HepG2 (cell line): ENCODE measurements around the gene RAP1GAP2. TPM values are rescaled to one million over a fixed set of nuclear protein-coding genes. Genes with fewer than 3 reads are reported as not detected.

ENCODE experiments used
- GABPA ChIP-seq, 2 experiments: IDR thresholded peaks; 2 replicates each; pipeline ENCODE4 v1.6.1; 2011 to 2016; ENCODE audit warnings: low read depth in 2 of 2, low read length in 1 of 2, missing biosample characterization in 1 of 2, missing genetic modification characterization in 1 of 2
- POLR2A ChIP-seq, 2 experiments: IDR thresholded peaks; 2 replicates each; pipeline ENCODE4 v1.6.1; 2011; ENCODE audit warnings: low read depth in 2 of 2, low read length in 2 of 2, mild to moderate bottlenecking in 1 of 2, moderate library complexity in 1 of 2; ENCODE audit not compliant: insufficient read depth in 1 of 2
- SIX1 ChIP-seq: sonication (generic); formaldehyde crosslinking; IDR thresholded peaks from 2 replicates; pipeline ENCODE4 v1.4.0; 2020; ENCODE audit warnings: missing genetic modification reagents, borderline replicate concordance
- SPEN ChIP-seq: sonication (generic); formaldehyde crosslinking; IDR thresholded peaks from 2 replicates; pipeline ENCODE4 v1.5.1; 2020; ENCODE audit warnings: low read depth, mild to moderate bottlenecking, missing genetic modification reagents
- polyA plus RNA-seq, 8 experiments: library from polyadenylated mRNA; depleted of rRNA in 3 of 8; stranded (reverse) in 7 of 8; unstranded in 1 of 8; fragments of >200 nt; fragmentation: Illumina TruSeq in 4 of 8; extraction: Trizol in 4 of 8; gene quantifications; 2 replicates each; pipeline versions ENCODE4 v1.2.1 to v1.2.3, GENCODE V29; 2011 to 2016; ENCODE audit warnings: low read depth in 4 of 8, missing spikeins in 1 of 8, mixed read lengths in 1 of 8; ENCODE audit not compliant: insufficient read depth in 1 of 8
- total RNA-seq, 5 experiments: library from RNA; depleted of rRNA; stranded (reverse); fragments of >200 nt; fragmentation: Illumina TruSeq; extraction: Trizol; gene quantifications; 2 replicates each; pipeline ENCODE4 v1.2.3, GENCODE V29; 2016; ENCODE audit warnings: low read depth in 1 of 5
- TF ChIP-seq, protein P1 (sequence below): sonication (generic); formaldehyde crosslinking; IDR thresholded peaks from one replicate; pipeline ENCODE4 v1.5.1; 2020; ENCODE audit warnings: mild to moderate bottlenecking, missing genetic modification reagents; ENCODE audit errors: not compliant biosample characterization

Gene RAP1GAP2
- total and polyA plus RNA-seq, 2 of the 13 experiments (the other 11 are each of a cell fraction or from before 2014, with no cell fraction given) = 10.9 to 12.0 TPM

DNA sequence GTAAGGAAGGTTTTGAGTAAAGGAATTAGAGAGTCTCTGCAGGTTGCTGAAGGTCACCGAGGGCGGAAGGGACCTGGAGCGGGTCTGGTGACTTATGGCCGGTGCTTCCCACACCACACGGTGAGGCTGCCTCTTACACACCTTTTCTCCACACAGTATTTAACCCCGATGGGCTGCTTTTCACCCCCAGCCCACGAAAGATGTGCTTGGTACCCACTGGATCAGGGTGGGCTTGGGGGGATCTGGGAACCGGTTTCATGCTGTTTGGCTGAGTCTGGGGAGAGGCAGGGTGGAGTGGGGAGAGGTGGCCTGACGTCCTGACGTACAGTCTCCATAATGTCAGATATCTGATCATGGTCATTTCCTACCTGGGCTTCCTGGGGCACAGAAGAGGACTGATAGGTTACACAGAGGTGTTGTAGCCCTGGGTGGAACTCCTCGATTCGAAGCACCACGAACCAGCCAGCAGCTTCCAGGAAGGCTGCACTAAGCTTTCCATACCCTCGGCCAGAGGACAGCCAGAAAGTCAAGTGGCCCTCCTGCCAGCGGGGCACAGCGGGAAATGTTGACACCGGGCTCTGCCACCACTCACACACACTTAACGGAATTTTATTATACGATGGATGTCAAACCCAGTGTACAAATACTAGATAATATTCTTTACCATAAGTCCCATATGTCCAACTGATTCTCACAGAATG is 233.1 kb downstream of the RAP1GAP2 start (continued):
- TF ChIP-seq, protein P1, sequence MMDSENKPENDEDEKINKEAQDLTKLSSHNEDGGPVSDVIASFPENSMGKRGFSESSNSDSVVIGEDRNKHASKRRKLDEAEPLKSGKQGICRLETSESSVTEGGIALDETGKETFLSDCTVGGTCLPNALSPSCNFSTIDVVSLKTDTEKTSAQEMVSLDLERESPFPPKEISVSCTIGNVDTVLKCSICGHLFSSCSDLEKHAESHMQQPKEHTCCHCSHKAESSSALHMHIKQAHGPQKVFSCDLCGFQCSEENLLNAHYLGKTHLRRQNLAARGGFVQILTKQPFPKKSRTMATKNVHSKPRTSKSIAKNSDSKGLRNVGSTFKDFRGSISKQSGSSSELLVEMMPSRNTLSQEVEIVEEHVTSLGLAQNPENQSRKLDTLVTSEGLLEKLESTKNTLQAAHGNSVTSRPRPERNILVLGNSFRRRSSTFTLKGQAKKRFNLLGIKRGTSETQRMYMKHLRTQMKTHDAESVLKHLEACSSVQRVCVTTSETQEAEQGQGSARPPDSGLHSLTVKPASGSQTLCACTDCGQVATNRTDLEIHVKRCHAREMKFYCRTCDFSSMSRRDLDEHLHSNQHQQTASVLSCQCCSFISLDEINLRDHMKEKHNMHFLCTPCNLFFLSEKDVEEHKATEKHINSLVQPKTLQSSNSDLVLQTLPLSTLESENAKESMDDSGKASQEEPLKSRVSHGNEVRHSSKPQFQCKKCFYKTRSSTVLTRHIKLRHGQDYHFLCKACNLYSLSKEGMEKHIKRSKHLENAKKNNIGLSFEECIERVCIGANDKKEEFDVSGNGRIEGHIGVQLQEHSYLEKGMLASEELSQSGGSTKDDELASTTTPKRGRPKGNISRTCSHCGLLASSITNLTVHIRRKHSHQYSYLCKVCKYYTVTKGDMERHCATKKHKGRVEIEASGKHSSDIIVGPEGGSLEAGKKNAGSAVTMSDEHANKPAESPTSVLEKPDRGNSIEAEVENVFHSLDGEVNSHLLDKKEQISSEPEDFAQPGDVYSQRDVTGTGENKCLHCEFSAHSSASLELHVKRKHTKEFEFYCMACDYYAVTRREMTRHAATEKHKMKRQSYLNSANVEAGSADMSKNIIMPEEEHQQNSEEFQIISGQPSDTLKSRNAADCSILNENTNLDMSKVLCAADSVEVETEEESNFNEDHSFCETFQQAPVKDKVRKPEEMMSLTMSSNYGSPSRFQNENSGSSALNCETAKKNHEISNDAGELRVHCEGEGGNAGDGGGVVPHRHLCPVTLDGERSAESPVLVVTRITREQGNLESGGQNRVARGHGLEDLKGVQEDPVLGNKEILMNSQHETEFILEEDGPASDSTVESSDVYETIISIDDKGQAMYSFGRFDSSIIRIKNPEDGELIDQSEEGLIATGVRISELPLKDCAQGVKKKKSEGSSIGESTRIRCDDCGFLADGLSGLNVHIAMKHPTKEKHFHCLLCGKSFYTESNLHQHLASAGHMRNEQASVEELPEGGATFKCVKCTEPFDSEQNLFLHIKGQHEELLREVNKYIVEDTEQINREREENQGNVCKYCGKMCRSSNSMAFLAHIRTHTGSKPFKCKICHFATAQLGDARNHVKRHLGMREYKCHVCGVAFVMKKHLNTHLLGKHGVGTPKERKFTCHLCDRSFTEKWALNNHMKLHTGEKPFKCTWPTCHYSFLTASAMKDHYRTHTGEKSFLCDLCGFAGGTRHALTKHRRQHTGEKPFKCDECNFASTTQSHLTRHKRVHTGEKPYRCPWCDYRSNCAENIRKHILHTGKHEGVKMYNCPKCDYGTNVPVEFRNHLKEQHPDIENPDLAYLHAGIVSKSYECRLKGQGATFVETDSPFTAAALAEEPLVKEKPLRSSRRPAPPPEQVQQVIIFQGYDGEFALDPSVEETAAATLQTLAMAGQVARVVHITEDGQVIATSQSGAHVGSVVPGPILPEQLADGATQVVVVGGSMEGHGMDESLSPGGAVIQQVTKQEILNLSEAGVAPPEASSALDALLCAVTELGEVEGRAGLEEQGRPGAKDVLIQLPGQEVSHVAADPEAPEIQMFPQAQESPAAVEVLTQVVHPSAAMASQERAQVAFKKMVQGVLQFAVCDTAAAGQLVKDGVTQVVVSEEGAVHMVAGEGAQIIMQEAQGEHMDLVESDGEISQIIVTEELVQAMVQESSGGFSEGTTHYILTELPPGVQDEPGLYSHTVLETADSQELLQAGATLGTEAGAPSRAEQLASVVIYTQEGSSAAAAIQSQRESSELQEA = no peak
- TF ChIP-seq GABPA (IDR thresholded peaks at IDR 0.05; ENCODE audit: low read depth, low read length) (no peak), GABPA (CRISPR knock-in tag; IDR thresholded peaks at IDR 0.05; ENCODE audit: low read depth) (no peak), SPEN (CRISPR knock-in tag) (no peak), POLR2A (IDR thresholded peaks at IDR 0.05; ENCODE audit: insufficient read depth in 1 of 2, low read depth in 2 of 2, low read length in 2 of 2) (no peak), SIX1 (CRISPR knock-in tag) (no peak)
